Aorta (tissue), 5 donors: ENCODE data around the gene THSD7A. TPM values are rescaled to one million over a fixed set of nuclear protein-coding genes. Genes with fewer than 3 reads are reported as not detected.

ENCODE experiments used
- ATAC-seq: fragments of 200-7000 bp; cut with Tn5 transposase; one replicate; pipeline ENCODE4 v1.9.1; 2022; ENCODE audit warnings: moderate library complexity; ENCODE audit not compliant: low FRiP score
- DNase-seq, 2 donors: peaks; one replicate each; pipeline ENCODE4 v3.0.0-alpha.2; 2020
- H3K27ac ChIP-seq, 2 donors: one replicate each; pipeline ENCODE4 v1.5.1; 2013; ENCODE audit warnings: low read length in 2 of 2, mild to moderate bottlenecking in 2 of 2, moderate library complexity in 2 of 2, control low read depth in 1 of 2, inconsistent platforms in 1 of 2, low read depth in 1 of 2
- H3K27me3 ChIP-seq, 2 donors: one replicate each; pipeline ENCODE4 v1.6.1; 2013; ENCODE audit warnings: control low read depth in 1 of 2, low read length in 1 of 2, mild to moderate bottlenecking in 1 of 2, moderate library complexity in 1 of 2; ENCODE audit not compliant: insufficient read depth in 2 of 2, control insufficient read depth in 1 of 2
- H3K36me3 ChIP-seq, 2 donors: one replicate each; pipeline ENCODE4 v1.6.1; 2013; ENCODE audit warnings: control low read depth in 1 of 2, low read length in 1 of 2, mild to moderate bottlenecking in 1 of 2; ENCODE audit not compliant: insufficient read depth in 2 of 2, control insufficient read depth in 1 of 2
- H3K4me1 ChIP-seq, 2 donors: one replicate each; pipeline ENCODE4 v1.6.1; 2013; ENCODE audit warnings: low read length in 2 of 2, control low read depth in 1 of 2, mild to moderate bottlenecking in 1 of 2, moderate library complexity in 1 of 2; ENCODE audit not compliant: insufficient read depth in 2 of 2, control insufficient read depth in 1 of 2
- H3K4me3 ChIP-seq, 2 donors: one replicate each; pipeline ENCODE4 v1.5.1; 2013; ENCODE audit warnings: low read length in 2 of 2, control low read depth in 1 of 2, mild to moderate bottlenecking in 1 of 2
- H3K9me3 ChIP-seq: one replicate; pipeline ENCODE4 v1.6.1; 2013; ENCODE audit warnings: mild to moderate bottlenecking, low read length; ENCODE audit not compliant: control insufficient read depth
- WGBS, 2 donors: extraction: QIAGEN DNeasy Blood & Tissue Kit; methylation state at CpG; one replicate each; pipeline ENCODE4 v1.1.7; 2013; 5-methylcytosine and 5-hydroxymethylcytosine counted together
- intact Hi-C, 2 donors: fragments of 100-400 bp; cut with DNase I; formaldehyde crosslinking; loops; one replicate each; pipeline versions ENCODE4 v1.14.2 to v1.15.0; 2022
- polyA plus RNA-seq, 2 donors: library from polyadenylated mRNA; stranded (reverse); fragments of 200-250 nt; gene quantifications; one replicate each; pipeline ENCODE4 v1.2.3, GENCODE V29; 2013
- total RNA-seq, 2 donors: library from RNA; stranded (reverse); fragmentation: NEBNext Ultra II Directional; extraction: Animal tissue kit (Norgen Biotek cat#: 25700); gene quantifications; one replicate each; pipeline ENCODE4 v1.2.1, GENCODE V29; 2021
- donor health status: healthy with polysubstance abuse.
- donor health status: Bipolar disorder and iron deficiency.
- donor health status: DM: no; HTN: no; CAD: no.
- donor health status: DM: no; HTN: no; CAD: no.
- donor health status: DM: yes; HTN: yes; CAD: no.

THSD7A gene
- total and polyA plus RNA-seq, 4 donors: 0.03 to 20.0 (median 12.1) TPM; not detected in 1

GRCh38 chr7:11591943-11592342 is 240.1 kb downstream of the THSD7A start:
- ATAC-seq: no peak
- no peaks in the 10 kb centered on the region for H3K9me3 ChIP-seq
- H3K4me3 ChIP-seq: no peak overlapping the region
- no peak overlapping the region for H3K27ac ChIP-seq
- H3K4me1 ChIP-seq: no peaks in the 10 kb centered on the region
- no peak for DNase-seq
- no peaks in the 10 kb centered on the region for H3K36me3 ChIP-seq
- intact Hi-C loops: no loop called here
- no peaks in the 10 kb centered on the region for H3K27me3 ChIP-seq

GRCh38 chr7:11591055-11591633 is 240.9 kb downstream of the THSD7A start:
- H3K36me3 ChIP-seq: no peaks in the 10 kb centered on the region
- no peak overlapping the region for H3K27ac ChIP-seq
- 76 to 89% methylated on average over 6 of the region's 6 CpGs for WGBS, 2 donors
- no peaks in the 10 kb centered on the region for H3K9me3 ChIP-seq
- H3K4me1 ChIP-seq: no peaks in the 10 kb centered on the region
- ATAC-seq (no peak), DNase-seq (no peak)
- H3K4me3 ChIP-seq: no peak overlapping the region
- intact Hi-C loops: no loop called here
- no peaks in the 10 kb centered on the region for H3K27me3 ChIP-seq

- Histone ChIP-seq H3K4me3 (no peak overlapping the region), H3K36me3 (no peaks in the 10 kb centered on the region), H3K4me1 (no peaks in the 10 kb centered on the region), H3K9me3 (no peaks in the 10 kb centered on the region), H3K27me3 (no peaks in the 10 kb centered on the region), H3K27ac (no peak overlapping the region)
- DNase-seq: no peak
- ATAC-seq: no peak
- 84 to 89% methylated on average over 4 of the region's 4 CpGs for WGBS, 2 donors
- intact Hi-C loops: no loop called here
Observed at GRCh38 chr7:11589251-11589650, 242.7 kb downstream of the THSD7A start.

GRCh38 chr7:11587814-11588213 is 244.2 kb downstream of the THSD7A start:
- DNase-seq (no peak), ATAC-seq (no peak)
- intact Hi-C loops: no loop called here
- Histone ChIP-seq H3K36me3 (no peaks in the 10 kb centered on the region), H3K27me3 (no peaks in the 10 kb centered on the region), H3K9me3 (no peaks in the 10 kb centered on the region), H3K4me3 (no peak overlapping the region), H3K4me1 (no peaks in the 10 kb centered on the region), H3K27ac (no peak overlapping the region)
- WGBS, 2 donors: 69 to 78% methylated on average over 1 of the region's 1 CpG

GRCh38 chr7:11587048-11587447 is 244.9 kb downstream of the THSD7A start:
- Histone ChIP-seq H3K4me3 (no peak overlapping the region), H3K4me1 (no peaks in the 10 kb centered on the region), H3K36me3 (no peaks in the 10 kb centered on the region), H3K27me3 (no peaks in the 10 kb centered on the region), H3K9me3 (no peaks in the 10 kb centered on the region), H3K27ac (no peak overlapping the region)
- WGBS, 2 donors: 63 to 75% methylated on average over 2 of the region's 2 CpGs
- intact Hi-C loops: no loop called here
- DNase-seq (no peak), ATAC-seq (no peak)

- H3K4me3 ChIP-seq: no peak overlapping the region
- no peaks in the 10 kb centered on the region for H3K9me3 ChIP-seq
- no peak for DNase-seq
- no peak overlapping the region for H3K27ac ChIP-seq
- WGBS, 2 donors: 20 to 27% methylated on average over 2 of the region's 2 CpGs
- H3K36me3 ChIP-seq: no peaks in the 10 kb centered on the region
- no peaks in the 10 kb centered on the region for H3K4me1 ChIP-seq
- ATAC-seq: no peak
- no peaks in the 10 kb centered on the region for H3K27me3 ChIP-seq
- intact Hi-C loops: no loop called here
Observed at GRCh38 chr7:11584406-11585031, 247.5 kb downstream of the THSD7A start.

- Histone ChIP-seq H3K36me3 (no peaks in the 10 kb centered on the region), H3K4me3 (no peak overlapping the region), H3K4me1 (no peaks in the 10 kb centered on the region), H3K27me3 (no peaks in the 10 kb centered on the region), H3K9me3 (no peaks in the 10 kb centered on the region), H3K27ac (no peak overlapping the region)
- WGBS, 2 donors: 92 to 93% methylated on average over 4 of the region's 4 CpGs
- DNase-seq: no peak
- ATAC-seq: no peak
- intact Hi-C loops: no loop called here
Observed at GRCh38 chr7:11579141-11579540, 252.9 kb downstream of the THSD7A start.

- Histone ChIP-seq H3K36me3 (no peaks in the 10 kb centered on the region), H3K27me3 (no peaks in the 10 kb centered on the region), H3K9me3 (no peaks in the 10 kb centered on the region), H3K27ac (no peak overlapping the region), H3K4me1 (no peaks in the 10 kb centered on the region), H3K4me3 (no peak overlapping the region)
- DNase-seq: no peak
- ATAC-seq: no peak
- 93 to 94% methylated on average over 4 of the region's 4 CpGs for WGBS, 2 donors
- intact Hi-C loops: no loop called here
Observed at GRCh38 chr7:11576310-11576709, 255.7 kb downstream of the THSD7A start.

- Histone ChIP-seq H3K4me3 (no peak overlapping the region), H3K9me3 (no peaks in the 10 kb centered on the region), H3K27ac (no peak overlapping the region), H3K36me3 (no peaks in the 10 kb centered on the region), H3K4me1 (no peaks in the 10 kb centered on the region), H3K27me3 (no peaks in the 10 kb centered on the region)
- ATAC-seq (no peak), DNase-seq (no peak)
- intact Hi-C loops: no loop called here
- 66 to 69% methylated on average over 1 of the region's 1 CpG for WGBS, 2 donors
Observed at GRCh38 chr7:11573128-11573750, 258.8 kb downstream of the THSD7A start.
